Measurements from ENCODE around the gene VRK2. TPM values are rescaled to one million over a fixed set of nuclear protein-coding genes. Genes with fewer than 3 reads are reported as not detected.

Gene VRK2
- total and polyA plus RNA-seq, 10 of the 15 experiments (the other 5 are each of a cell fraction or from before 2014, with no cell fraction given) = 26.5 to 78.0 (median 57.3) TPM

DNA sequence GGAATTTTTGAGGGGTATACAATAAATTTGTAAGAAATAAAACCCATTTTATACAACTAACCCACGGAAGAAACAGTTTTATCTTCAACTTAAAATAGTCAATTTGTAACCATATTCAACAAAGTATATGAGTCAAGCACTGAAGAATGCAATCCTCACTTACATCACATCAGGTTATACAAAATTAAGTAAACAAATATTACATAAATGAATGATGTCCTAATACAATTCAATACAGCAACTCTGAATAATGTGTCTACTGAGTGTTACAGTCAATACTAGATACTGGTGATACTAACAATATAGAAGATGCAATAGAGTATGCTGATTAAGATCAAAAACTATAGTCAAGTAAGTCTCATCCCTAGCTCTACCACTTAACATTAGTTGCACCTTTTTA is 135.9 kb downstream of the VRK2 start:
- H3K27ac ChIP-seq (ENCODE audit: control insufficient read depth, insufficient read depth) = no peak overlapping the region
- RAD21 ChIA-PET (ENCODE audit: unreplicated experiment) = no interaction called here
- SMC1A ChIA-PET (ENCODE audit: uncharacterized antibody, unreplicated experiment) = no interaction called here
- H3K27me3 ChIP-seq (replicated peaks in 1 of 2; ENCODE audit: control insufficient read depth in 2 of 2, insufficient read depth in 2 of 2, low read length in 1 of 2) = no peaks in the 10 kb centered on the region
- FAIRE-seq = no peak
- CTCF ChIA-PET = interaction anchor here (0.6 kb wide), 1 partner anchor 9 kb away, joined by 3 read pairs; no protein-coding TSS in a partner anchor
- TF ChIP-seq KDM1A (IDR thresholded peaks at IDR 0.05; ENCODE audit: borderline replicate concordance) (no peak), ZZZ3 (IDR thresholded peaks at IDR 0.05; ENCODE audit: control insufficient read depth, insufficient read length, low read depth) (no peak), IKZF1 (conservative IDR thresholded peaks at IDR 0.05) (no peak), MTA2 (IDR thresholded peaks at IDR 0.05; ENCODE audit: low read depth) (no peak), MYB (IDR thresholded peaks at IDR 0.05; ENCODE audit: borderline replicate concordance, low read depth, low read length) (no peak), EED (IDR thresholded peaks at IDR 0.05; ENCODE audit: low read depth) (no peak), TCF7 (IDR thresholded peaks at IDR 0.05; ENCODE audit: borderline replicate concordance) (no peak), ZNF622 (IDR thresholded peaks at IDR 0.05) (no peak), SUPT20H (IDR thresholded peaks at IDR 0.05; ENCODE audit: borderline replicate concordance, control insufficient read depth, low read depth, low read length) (no peak)
- TF ChIP-seq, protein P1, sequence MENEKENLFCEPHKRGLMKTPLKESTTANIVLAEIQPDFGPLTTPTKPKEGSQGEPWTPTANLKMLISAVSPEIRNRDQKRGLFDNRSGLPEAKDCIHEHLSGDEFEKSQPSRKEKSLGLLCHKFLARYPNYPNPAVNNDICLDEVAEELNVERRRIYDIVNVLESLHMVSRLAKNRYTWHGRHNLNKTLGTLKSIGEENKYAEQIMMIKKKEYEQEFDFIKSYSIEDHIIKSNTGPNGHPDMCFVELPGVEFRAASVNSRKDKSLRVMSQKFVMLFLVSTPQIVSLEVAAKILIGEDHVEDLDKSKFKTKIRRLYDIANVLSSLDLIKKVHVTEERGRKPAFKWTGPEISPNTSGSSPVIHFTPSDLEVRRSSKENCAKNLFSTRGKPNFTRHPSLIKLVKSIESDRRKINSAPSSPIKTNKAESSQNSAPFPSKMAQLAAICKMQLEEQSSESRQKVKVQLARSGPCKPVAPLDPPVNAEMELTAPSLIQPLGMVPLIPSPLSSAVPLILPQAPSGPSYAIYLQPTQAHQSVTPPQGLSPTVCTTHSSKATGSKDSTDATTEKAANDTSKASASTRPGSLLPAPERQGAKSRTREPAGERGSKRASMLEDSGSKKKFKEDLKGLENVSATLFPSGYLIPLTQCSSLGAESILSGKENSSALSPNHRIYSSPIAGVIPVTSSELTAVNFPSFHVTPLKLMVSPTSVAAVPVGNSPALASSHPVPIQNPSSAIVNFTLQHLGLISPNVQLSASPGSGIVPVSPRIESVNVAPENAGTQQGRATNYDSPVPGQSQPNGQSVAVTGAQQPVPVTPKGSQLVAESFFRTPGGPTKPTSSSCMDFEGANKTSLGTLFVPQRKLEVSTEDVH (IDR thresholded peaks at IDR 0.05; ENCODE audit: low read depth, partially characterized antibody) = no peak
- TF ChIP-seq, protein P2, sequence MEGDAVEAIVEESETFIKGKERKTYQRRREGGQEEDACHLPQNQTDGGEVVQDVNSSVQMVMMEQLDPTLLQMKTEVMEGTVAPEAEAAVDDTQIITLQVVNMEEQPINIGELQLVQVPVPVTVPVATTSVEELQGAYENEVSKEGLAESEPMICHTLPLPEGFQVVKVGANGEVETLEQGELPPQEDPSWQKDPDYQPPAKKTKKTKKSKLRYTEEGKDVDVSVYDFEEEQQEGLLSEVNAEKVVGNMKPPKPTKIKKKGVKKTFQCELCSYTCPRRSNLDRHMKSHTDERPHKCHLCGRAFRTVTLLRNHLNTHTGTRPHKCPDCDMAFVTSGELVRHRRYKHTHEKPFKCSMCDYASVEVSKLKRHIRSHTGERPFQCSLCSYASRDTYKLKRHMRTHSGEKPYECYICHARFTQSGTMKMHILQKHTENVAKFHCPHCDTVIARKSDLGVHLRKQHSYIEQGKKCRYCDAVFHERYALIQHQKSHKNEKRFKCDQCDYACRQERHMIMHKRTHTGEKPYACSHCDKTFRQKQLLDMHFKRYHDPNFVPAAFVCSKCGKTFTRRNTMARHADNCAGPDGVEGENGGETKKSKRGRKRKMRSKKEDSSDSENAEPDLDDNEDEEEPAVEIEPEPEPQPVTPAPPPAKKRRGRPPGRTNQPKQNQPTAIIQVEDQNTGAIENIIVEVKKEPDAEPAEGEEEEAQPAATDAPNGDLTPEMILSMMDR (IDR thresholded peaks at IDR 0.05 in 2 of 3, conservative IDR thresholded peaks at IDR 0.05 in 1 of 3; ENCODE audit: control insufficient read depth in 2 of 3, extremely low read depth in 1 of 3, insufficient read depth in 1 of 3, low read depth in 3 of 3, low read length in 3 of 3) = no peak
- intact Hi-C loops (cut with micrococcal nuclease; ENCODE audit: unreplicated experiment) (no loop called here), in situ Hi-C loops (cut with MboI) (no loop called here)
- POLR2A ChIA-PET = no interaction called here
- no peak overlapping the region for H2AFZ ChIP-seq (ENCODE audit: control insufficient read depth, low read depth, low read length)
- no peaks in the 10 kb centered on the region for H3K4me1 ChIP-seq (ENCODE audit: control insufficient read depth, insufficient read depth, low read length)
- ATAC-seq = no peak
- no peaks in the 10 kb centered on the region for H4K20me1 ChIP-seq (ENCODE audit: control insufficient read depth, insufficient read depth)
- BruUV-seq (replicated peaks) = no TSS peak
- H3K4me3 ChIP-seq = no peak overlapping the region
- no peak overlapping the region for H3K9ac ChIP-seq (ENCODE audit: control insufficient read depth, insufficient read depth, low read length)
- WGBS (ENCODE audit: insufficient coverage, insufficient replicate concordance, low lambda C conversion rate, missing lambda C conversion rate) = 90% methylated on average over 1 of the region's 1 CpG
- DNase-seq (ENCODE audit: low read depth, low spot score) = no peak
- H3K4me2 ChIP-seq (ENCODE audit: control insufficient read depth, insufficient read depth) = no peak overlapping the region
- H3K36me3 ChIP-seq (ENCODE audit: control insufficient read depth in 2 of 2, insufficient read depth in 2 of 2, low read length in 1 of 2) = no peaks in the 10 kb centered on the region; a peak in 1 of 4 replicates
- no peaks in the 10 kb centered on the region for H3K79me2 ChIP-seq (ENCODE audit: control insufficient read depth, insufficient read depth, low read length)
- H3K9me3 ChIP-seq (replicated peaks; ENCODE audit: control insufficient read depth, insufficient read depth, low read length) = no peaks in the 10 kb centered on the region
